CD4-positive, CD25-positive, alpha-beta regulatory T cell (primary cell): ENCODE measurements around the gene DBNL. TPM values are rescaled to one million over a fixed set of nuclear protein-coding genes. Genes with fewer than 3 reads are reported as not detected.
"Not testable (repeated sequence)": the region's sequence is repeated elsewhere in the genome, so short reads cannot be mapped to it uniquely, and the experiment has no call there.

Experiments
- ATAC-seq, 2 donors: fragments of 150-1000 bp; cut with Tn5 transposase; one replicate each; pipeline ENCODE4 v1.10.0; 2021; ENCODE audit warnings: low read depth in 2 of 2, moderate number of reproducible peaks in 2 of 2, moderate library complexity in 1 of 2
- DNase-seq, 3 donors: peaks; one replicate each; pipeline versions ENCODE4 v3.0.0 to v3.0.0-alpha.2; 2012 to 2022; ENCODE audit warnings: mixed read lengths in 1 of 3
- H3K27ac ChIP-seq: one replicate; pipeline ENCODE4 v1.7.0; 2013; ENCODE audit warnings: mild to moderate bottlenecking, low read length; ENCODE audit not compliant: insufficient read depth, poor library complexity, severe bottlenecking
- H3K27me3 ChIP-seq: one replicate; pipeline ENCODE4 v1.7.0; 2013; ENCODE audit warnings: low read length; ENCODE audit not compliant: control insufficient read depth, insufficient read depth
- H3K36me3 ChIP-seq: one replicate; pipeline ENCODE4 v1.7.0; 2013; ENCODE audit warnings: mild to moderate bottlenecking, low read length, moderate library complexity; ENCODE audit not compliant: control insufficient read depth, insufficient read depth
- H3K4me1 ChIP-seq: 2 replicates; pipeline ENCODE4 v1.7.0; 2013; ENCODE audit warnings: mild to moderate bottlenecking, low read length; ENCODE audit not compliant: insufficient read depth, control insufficient read depth, poor library complexity, severe bottlenecking
- H3K4me3 ChIP-seq: one replicate; pipeline ENCODE4 v1.7.0; 2013; ENCODE audit warnings: low read depth, mild to moderate bottlenecking, low read length, moderate library complexity
- H3K9me3 ChIP-seq, 2 experiments: 1 replicate in 1 of 2; 2 replicates in 1 of 2; pipeline ENCODE4 v1.7.0; 2013; ENCODE audit warnings: low read length in 2 of 2, mild to moderate bottlenecking in 1 of 2, moderate library complexity in 1 of 2; ENCODE audit not compliant: control insufficient read depth in 2 of 2
- H3K27ac Mint-ChIP-seq, 3 donors: one replicate each; pipeline ENCODE4 v1.8.0; 2020 to 2022; ENCODE audit warnings: mild to moderate bottlenecking in 3 of 3, mixed read lengths in 3 of 3, moderate library complexity in 2 of 3
- H3K27me3 Mint-ChIP-seq: one replicate; pipeline ENCODE4 v1.8.0; 2022; ENCODE audit warnings: mild to moderate bottlenecking, mixed read lengths
- H3K36me3 Mint-ChIP-seq: one replicate; pipeline ENCODE4 v1.8.0; 2020; ENCODE audit warnings: mixed read lengths
- H3K4me1 Mint-ChIP-seq, 4 donors: one replicate each; pipeline ENCODE4 v1.8.0; 2020 to 2022; ENCODE audit warnings: mixed read lengths in 4 of 4, mild to moderate bottlenecking in 1 of 4
- H3K4me3 Mint-ChIP-seq, 4 donors: one replicate each; pipeline ENCODE4 v1.8.0; 2020 to 2022; ENCODE audit warnings: mild to moderate bottlenecking in 4 of 4, mixed read lengths in 4 of 4, moderate library complexity in 3 of 4
- H3K9me3 Mint-ChIP-seq, 7 donors: one replicate each; pipeline ENCODE4 v1.8.0; 2020 to 2022; ENCODE audit warnings: mixed read lengths in 7 of 7, mild to moderate bottlenecking in 3 of 7, moderate library complexity in 2 of 7
- polyA plus RNA-seq, 4 donors: library from polyadenylated mRNA; unstranded; fragments of 300-500 nt; fragmentation: Illumina TruSeq; gene quantifications; one replicate each; pipeline ENCODE4 v1.2.3, GENCODE V29; 2021
- total RNA-seq: library from RNA; stranded (reverse); gene quantifications from one replicate; pipeline ENCODE4 v1.2.3, GENCODE V29; 2022

Gene DBNL
- total RNA-seq (104 TPM), polyA plus RNA-seq (100 to 1,000 TPM; 138 to 206 (median 186) TPM)

- Mint-ChIP-seq H3K27me3 (no peaks in the 10 kb centered on the region), H3K4me3 (peak within 1 kb of the TSS; percentile 92 to 99 (median 94)), H3K27ac (peak within 1 kb of the TSS; percentile 91 to 98 (median 96)), H3K4me1 (peaks cover 15 to 67% (median 41%) of the 10 kb centered on the region in 4 donors), H3K9me3 (no peaks in the 10 kb centered on the region), H3K36me3 (peaks cover 12% of the 10 kb centered on the region)
- H3K36me3 ChIP-seq: peaks cover 10% of the 10 kb centered on the region
- H3K4me3 ChIP-seq: peak within 1 kb of the TSS; percentile 95
- ATAC-seq (peak; percentile 64 to 67), DNase-seq (peak; percentile 84 to 93 (median 85))
- no peaks in the 10 kb centered on the region for H3K9me3 ChIP-seq
- peaks cover 50% of the 10 kb centered on the region for H3K4me1 ChIP-seq
- peak within 1 kb of the TSS; percentile 86 for H3K27ac ChIP-seq
- H3K27me3 ChIP-seq: no peaks in the 10 kb centered on the region
Measured at GRCh38 chr7:44044315-44045225, at the start of gene DBNL. Gene DBNL (plus strand): TSS chr7:44044702. CDS start chr7:44044738, 36 bp downstream.

DNA sequence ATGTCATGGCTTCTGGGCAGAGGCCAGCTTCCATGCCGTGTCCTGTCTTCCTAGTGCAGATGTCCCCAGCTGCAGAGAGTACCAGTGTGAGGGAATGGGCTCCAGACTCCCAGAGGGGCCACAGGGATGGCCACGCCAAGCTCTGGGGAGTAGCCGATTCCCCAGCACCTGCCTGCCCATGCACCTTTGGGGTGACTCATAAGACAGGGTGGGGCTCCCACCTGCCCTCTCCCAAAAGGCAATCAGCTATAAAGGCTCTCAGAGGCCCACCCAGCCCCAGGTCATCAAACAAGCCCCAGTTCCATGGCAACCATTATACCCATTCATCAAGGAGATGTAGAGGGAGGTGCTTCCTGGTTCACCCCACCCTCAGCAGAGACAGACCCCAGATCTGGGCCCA is 47.0 kb upstream of the DBNL start, which contains the start of gene SPDYE1:
Gene SPDYE1 (plus strand): TSS at position 366 of the 400 bp plus-strand sequence. CDS start 2,053 bp downstream, outside the sequence.
- H3K9me3 Mint-ChIP-seq, DNase-seq, H3K4me3 Mint-ChIP-seq, H3K9me3 ChIP-seq, H3K27me3 Mint-ChIP-seq, H3K4me1 Mint-ChIP-seq, H3K4me3 ChIP-seq, H3K27ac Mint-ChIP-seq, H3K4me1 ChIP-seq, ATAC-seq, H3K27me3 ChIP-seq, H3K36me3 Mint-ChIP-seq, H3K27ac ChIP-seq, H3K36me3 ChIP-seq: not testable (repeated sequence)

DNA sequence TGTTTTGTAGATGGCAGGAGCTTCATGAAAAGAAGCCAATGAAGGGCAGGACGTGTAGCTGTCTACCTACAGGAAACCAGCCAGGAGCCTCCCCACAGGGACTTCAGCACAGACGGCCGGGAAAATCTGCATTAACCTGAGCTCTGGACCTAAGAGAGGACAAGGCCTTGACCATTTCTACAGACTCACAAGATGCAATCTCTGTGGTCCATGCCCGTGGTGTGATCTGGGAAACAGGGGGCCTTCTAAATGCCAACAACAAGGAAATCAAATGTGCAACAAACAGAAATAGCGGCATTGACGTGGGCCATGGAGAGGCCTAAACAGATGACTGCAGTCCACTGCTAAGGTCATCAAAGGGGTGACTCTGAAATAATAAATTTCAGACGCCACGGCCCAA is 32.4 kb upstream of the DBNL start:
- H3K27ac Mint-ChIP-seq, H3K27me3 Mint-ChIP-seq, H3K36me3 ChIP-seq, H3K4me3 Mint-ChIP-seq, H3K9me3 Mint-ChIP-seq, H3K4me1 Mint-ChIP-seq, H3K4me1 ChIP-seq, DNase-seq, H3K4me3 ChIP-seq, ATAC-seq, H3K27me3 ChIP-seq, H3K36me3 Mint-ChIP-seq, H3K27ac ChIP-seq, H3K9me3 ChIP-seq: not testable (repeated sequence)

- DNase-seq, H3K27me3 Mint-ChIP-seq, H3K36me3 Mint-ChIP-seq, H3K9me3 Mint-ChIP-seq, H3K27ac Mint-ChIP-seq, H3K36me3 ChIP-seq, H3K9me3 ChIP-seq, H3K4me1 ChIP-seq, H3K27ac ChIP-seq, H3K27me3 ChIP-seq, H3K4me3 ChIP-seq, ATAC-seq, H3K4me3 Mint-ChIP-seq: not testable (repeated sequence)
- H3K4me1 Mint-ChIP-seq: peaks cover 0 to 15% (median 7%) of the 10 kb centered on the region in 4 donors
Measured at GRCh38 chr7:44015090-44015489, 29.4 kb upstream of the DBNL start.

GRCh38 chr7:44018857-44019807 is 25.4 kb upstream of the DBNL start:
- Mint-ChIP-seq H3K4me3 (peak overlapping the region; percentile 92 to 98 (median 94)), H3K27ac (peak overlapping the region; percentile 83 to 92 (median 91)), H3K4me1 (peaks cover 4 to 23% (median 15%) of the 10 kb centered on the region in 4 donors)
- H3K36me3 ChIP-seq, H3K9me3 Mint-ChIP-seq, H3K27me3 ChIP-seq, H3K4me1 ChIP-seq, H3K9me3 ChIP-seq, H3K27me3 Mint-ChIP-seq, H3K36me3 Mint-ChIP-seq: not testable (repeated sequence)
- H3K27ac ChIP-seq: peak overlapping the region; percentile 76
- peak overlapping the region; percentile 66 for H3K4me3 ChIP-seq
- peak; percentile 97 to 99 (median 99) for DNase-seq
- peak; percentile 96 to 98 for ATAC-seq

DNA sequence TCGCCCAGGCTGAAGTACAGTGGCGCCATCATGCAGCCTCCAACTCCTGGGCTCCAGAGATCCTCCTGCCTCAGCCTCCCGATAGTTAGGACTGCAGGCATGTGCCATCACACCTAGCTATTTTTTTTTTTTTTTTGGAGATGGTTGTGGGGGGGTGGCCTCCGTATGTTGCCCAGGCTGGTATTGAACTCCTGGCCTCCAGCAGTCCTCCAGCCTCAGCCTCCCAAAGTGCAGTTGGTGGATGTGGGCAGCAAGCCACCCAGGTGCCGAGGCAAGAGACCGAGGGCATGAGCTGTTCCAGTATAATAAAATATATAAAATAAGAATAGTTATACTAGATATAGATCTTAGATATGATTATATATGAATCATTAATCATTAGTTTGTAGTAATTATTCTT is 24.7 kb upstream of the DBNL start:
- H3K36me3 Mint-ChIP-seq, H3K9me3 ChIP-seq, H3K36me3 ChIP-seq, H3K4me3 ChIP-seq, ATAC-seq, H3K4me1 ChIP-seq, DNase-seq, H3K9me3 Mint-ChIP-seq, H3K27me3 Mint-ChIP-seq, H3K27me3 ChIP-seq: not testable (repeated sequence)
- Mint-ChIP-seq H3K4me1 (peaks cover 4 to 23% (median 15%) of the 10 kb centered on the region in 4 donors), H3K27ac (peak overlapping the region in 1 of 3 donors; percentile 89), H3K4me3 (peak overlapping the region in 1 of 4 donors; percentile 98)
- H3K27ac ChIP-seq: peak overlapping the region; percentile 76

GRCh38 chr7:44022069-44022468 is 22.4 kb upstream of the DBNL start:
- DNase-seq, H3K36me3 Mint-ChIP-seq, H3K27ac ChIP-seq, H3K4me3 Mint-ChIP-seq, H3K36me3 ChIP-seq, H3K4me3 ChIP-seq, ATAC-seq, H3K27ac Mint-ChIP-seq, H3K27me3 Mint-ChIP-seq, H3K9me3 Mint-ChIP-seq, H3K27me3 ChIP-seq, H3K4me1 ChIP-seq, H3K9me3 ChIP-seq: not testable (repeated sequence)
- peaks cover 4 to 21% (median 15%) of the 10 kb centered on the region in 4 donors for H3K4me1 Mint-ChIP-seq
